Gastrocnemius medialis (tissue), 4 donors: ENCODE measurements around the gene NAV3.

Experiments used
- CTCF ChIP-seq, 5 experiments: fragments of 450-650 bp in 3 of 5; fragments of 200-600 bp in 2 of 5; sonication (generic) in 2 of 5; IDR thresholded peaks in 4 of 5; conservative IDR thresholded peaks in 1 of 5; 1 replicate in 4 of 5; 2 replicates in 1 of 5; pipeline ENCODE4 v1.5.1; 2016 to 2019; ENCODE audit warnings: antibody characterized with exemption in 5 of 5, mild to moderate bottlenecking in 3 of 5, moderate library complexity in 3 of 5
- POLR2A ChIP-seq, 2 donors: fragments of 450-650 bp; IDR thresholded peaks; one replicate each; pipeline ENCODE4 v1.6.1; 2017; ENCODE audit warnings: antibody characterized with exemption in 2 of 2, mild to moderate bottlenecking in 2 of 2, moderate library complexity in 2 of 2

- TF ChIP-seq POLR2A (IDR thresholded peaks at IDR 0.05), result no peak
- TF ChIP-seq CTCF (IDR thresholded peaks at IDR 0.05 in 4 of 5, conservative IDR thresholded peaks at IDR 0.05 in 1 of 5), result no peak
Measured at GRCh38 chr12:78185651-78186050, 355.0 kb downstream of the NAV3 start.
